GM12878 (cell line): ENCODE data around the gene CRELD2. TPM values are rescaled to one million over a fixed set of nuclear protein-coding genes. Genes with fewer than 3 reads are reported as not detected.
A peak's percentile ranks its signal among the peaks of the same experiment; 100 is the strongest.
"Not testable (repeated sequence)": the region's sequence is repeated elsewhere in the genome, so short reads cannot be mapped to it uniquely, and the experiment has no call there.

ENCODE experiments used
- ATAC-seq: fragments of 200-7000 bp; cut with Tn5 transposase; 3 replicates; pipeline ENCODE4 v1.9.1; 2020; ENCODE audit warnings: mild to moderate bottlenecking, moderate library complexity
- BruUV-seq: library from RNA; stranded (reverse); fragments of 400-500 nt; replicated peaks from 2 replicates; lab custom pipeline; 2021; lab: Mats Ljungman, UMichigan
- CTCF ChIA-PET: fragments of 300-600 bp; sonication (Branson Sonifier 250); formaldehyde crosslinking; extraction: SDS; loops from one replicate; lab custom pipeline; 2021; ENCODE audit warnings: inconsistent platforms; lab: Yijun Ruan, JAX
- POLR2A ChIA-PET: fragments of 350-600 bp; formaldehyde crosslinking; extraction: SDS; loops from one replicate; lab custom pipeline; 2021; ENCODE audit warnings: inconsistent platforms; lab: Charles Lee
- RAD21 ChIA-PET: fragments of 300-600 bp; sonication (Branson Sonifier 250); formaldehyde crosslinking; loops from one replicate; lab custom pipeline; 2023; ENCODE audit warnings: antibody characterized with exemption; ENCODE audit not compliant: unreplicated experiment; lab: Charles Lee
- SMC1A ChIA-PET: fragments of 300-600 bp; sonication (Branson Sonifier 250); formaldehyde crosslinking; loops from one replicate; lab custom pipeline; 2023; ENCODE audit not compliant: unreplicated experiment, uncharacterized antibody; lab: Charles Lee
- DNase-seq: peaks from one replicate; pipeline ENCODE4 v3.0.0-alpha.2; 2011; ENCODE audit warnings: low read depth, low spot score
- FAIRE-seq: peaks from 3 replicates; lab custom pipeline; 2011; peaks lifted over from hg19 to GRCh38; lab: Jason Lieb, UNC
- H2AFZ ChIP-seq: 2 replicates; pipeline ENCODE4 v1.6.0; 2011; ENCODE audit warnings: low read depth, low read length, control low read depth; ENCODE audit not compliant: control insufficient read depth
- H3K27ac ChIP-seq: 2 replicates; pipeline ENCODE4 v1.5.1; 2011; ENCODE audit warnings: control low read depth; ENCODE audit not compliant: control insufficient read depth, insufficient read depth
- H3K27me3 ChIP-seq, 2 experiments: replicated peaks in 1 of 2; 2 replicates each; pipeline versions ENCODE4 v1.6.0 to v1.6.1; 2011; ENCODE audit warnings: low read length in 1 of 2; ENCODE audit not compliant: control insufficient read depth in 2 of 2, insufficient read depth in 2 of 2
- H3K36me3 ChIP-seq, 2 experiments: 2 replicates each; pipeline ENCODE4 v1.5.1; 2011; ENCODE audit warnings: low read length in 1 of 2; ENCODE audit not compliant: control insufficient read depth in 2 of 2, insufficient read depth in 2 of 2
- H3K4me1 ChIP-seq: 2 replicates; pipeline ENCODE4 v1.6.1; 2011; ENCODE audit warnings: mild to moderate bottlenecking, low read length, moderate library complexity, mixed read lengths; ENCODE audit not compliant: control insufficient read depth, insufficient read depth
- H3K4me2 ChIP-seq: 2 replicates; pipeline ENCODE4 v1.6.0; 2011; ENCODE audit warnings: control low read depth; ENCODE audit not compliant: control insufficient read depth, insufficient read depth
- H3K4me3 ChIP-seq: fragments of 200-600 bp; sonication (generic); 2 replicates; pipeline ENCODE4 v1.5.1; 2016
- H3K79me2 ChIP-seq: 2 replicates; pipeline ENCODE4 v1.6.0; 2011; ENCODE audit warnings: low read length; ENCODE audit not compliant: control insufficient read depth, insufficient read depth
- H3K9ac ChIP-seq: 2 replicates; pipeline ENCODE4 v1.8.0; 2011; ENCODE audit warnings: low read length, control low read depth, mixed read lengths; ENCODE audit not compliant: control insufficient read depth, insufficient read depth
- H3K9me3 ChIP-seq: replicated peaks from 3 replicates; pipeline ENCODE4 v1.5.1; 2011; ENCODE audit warnings: mild to moderate bottlenecking, low read length; ENCODE audit not compliant: control insufficient read depth, insufficient read depth
- H4K20me1 ChIP-seq: 2 replicates; pipeline ENCODE4 v1.6.0; 2011; ENCODE audit not compliant: control insufficient read depth, insufficient read depth
- CHD2 ChIP-seq: IDR thresholded peaks from 2 replicates; pipeline ENCODE4 v1.6.1; 2011; ENCODE audit warnings: low read depth, low read length, improper control_type of control experiment, borderline replicate concordance
- CREB1 ChIP-seq: IDR thresholded peaks from 2 replicates; pipeline ENCODE4 v1.6.1; 2012; ENCODE audit warnings: low read depth, mild to moderate bottlenecking, inconsistent platforms
- CREM ChIP-seq: IDR thresholded peaks from 2 replicates; pipeline ENCODE4 v1.6.1; 2014; ENCODE audit warnings: antibody characterized with exemption, low read depth
- GABPA ChIP-seq: IDR thresholded peaks from 2 replicates; pipeline ENCODE4 v1.6.1; 2014; ENCODE audit warnings: antibody characterized with exemption, low read depth, mild to moderate bottlenecking, inconsistent platforms
- HCFC1 ChIP-seq: fragments of 150-350 bp; IDR thresholded peaks from 2 replicates; pipeline ENCODE4 v1.6.1; 2014; ENCODE audit warnings: low read length
- MXI1 ChIP-seq: fragments of 150-350 bp; IDR thresholded peaks from 2 replicates; pipeline ENCODE4 v1.6.1; 2011; ENCODE audit warnings: low read depth, mild to moderate bottlenecking, inconsistent platforms, low read length, improper control_type of control experiment
- NFIC ChIP-seq: IDR thresholded peaks from 2 replicates; pipeline ENCODE4 v1.6.1; 2012; ENCODE audit warnings: low read depth, mild to moderate bottlenecking, inconsistent platforms, low read length, moderate library complexity
- RUNX3 ChIP-seq: IDR thresholded peaks from 2 replicates; pipeline ENCODE4 v1.6.1; 2012; ENCODE audit warnings: low read length, inconsistent platforms
- SIX5 ChIP-seq: IDR thresholded peaks from 2 replicates; pipeline ENCODE4 v1.6.1; 2011; ENCODE audit warnings: mild to moderate bottlenecking, low read depth, low read length, moderate library complexity; ENCODE audit not compliant: severe bottlenecking
- SP1 ChIP-seq: IDR thresholded peaks from one replicate; pipeline ENCODE4 v1.6.1; 2011; ENCODE audit warnings: low read depth, low read length
- SRF ChIP-seq, 2 experiments: IDR thresholded peaks; 2 replicates each; pipeline ENCODE4 v1.6.1; 2011; ENCODE audit warnings: low read depth in 2 of 2, low read length in 2 of 2, mild to moderate bottlenecking in 1 of 2, moderate library complexity in 1 of 2
- ZZZ3 ChIP-seq: IDR thresholded peaks from 2 replicates; pipeline ENCODE4 v1.6.1; 2011; ENCODE audit warnings: low read depth; ENCODE audit not compliant: control insufficient read depth, insufficient read length
- WGBS: methylation state at CpG from one replicate; pipeline ENCODE4 v1.1.6; 2016; ENCODE audit warnings: low lambda C conversion rate; ENCODE audit not compliant: insufficient replicate concordance, insufficient coverage; ENCODE audit errors: missing lambda C conversion rate; 5-methylcytosine and 5-hydroxymethylcytosine counted together
- in situ Hi-C: fragments of 300-500 bp; cut with MboI; formaldehyde crosslinking; loops from 9 replicates; pipeline ENCODE4 v1.14.3; 2018; ENCODE audit warnings: mixed read lengths
- intact Hi-C: fragments of 100-400 bp; cut with micrococcal nuclease; formaldehyde crosslinking; loops from one replicate; pipeline ENCODE4 v1.14.2; 2022; ENCODE audit not compliant: unreplicated experiment
- polyA plus RNA-seq, 11 experiments: library from polyadenylated mRNA; depleted of rRNA in 4 of 11; unstranded in 6 of 11; stranded (reverse) in 5 of 11; fragments of >200 nt; fragmentation: Nextera tagmentation in 4 of 11; fragmentation: Illumina TruSeq in 1 of 11; extraction: Ambion mirVana in 4 of 11; extraction: Trizol in 1 of 11; gene quantifications; 1 replicate in 1 of 11; 2 replicates in 10 of 11; pipeline versions ENCODE4 v1.2.1 to v1.2.3, GENCODE V29; 2011 to 2016; ENCODE audit warnings: inconsistent platforms in 2 of 11, missing spikeins in 2 of 11, low read depth in 1 of 11
- total RNA-seq, 4 experiments: library from RNA; depleted of rRNA in 3 of 4; stranded (reverse); fragments of >200 nt in 3 of 4; fragmentation: Illumina TruSeq in 1 of 4; extraction: Trizol in 1 of 4; gene quantifications; 2 replicates each; pipeline versions ENCODE4 v1.2.1 to v1.2.3, GENCODE V29; 2013 to 2021

The CRELD2 gene
- total and polyA plus RNA-seq, 10 of the 15 experiments (the other 5 are each of a cell fraction or from before 2014, with no cell fraction given) = 9.4 to 111 (median 25.9) TPM

- BruUV-seq, ATAC-seq, H3K36me3 ChIP-seq, intact Hi-C loops, H4K20me1 ChIP-seq, H3K4me1 ChIP-seq, H3K9me3 ChIP-seq, in situ Hi-C loops, SMC1A ChIA-PET, H3K4me3 ChIP-seq, H3K27me3 ChIP-seq: not testable (repeated sequence)
- FAIRE-seq = peak; percentile 98
- peak overlapping the region; percentile 46; the same call in 1 of the 2 replicates for H3K9ac ChIP-seq
- CTCF ChIA-PET = interaction anchor here (0.7 kb wide), 1 partner anchor 9 kb away, joined by 4 read pairs; no protein-coding TSS in a partner anchor
- peak; percentile 81 for DNase-seq
- H3K27ac ChIP-seq = peak overlapping the region; percentile 73
- peaks cover 16% of the 10 kb centered on the region for H3K79me2 ChIP-seq
- POLR2A ChIA-PET = interaction anchor here (1.0 kb wide), 3 partner anchors 9 to 124 kb away, joined by 3 read pairs; no protein-coding TSS in a partner anchor
- peak; percentile 85 for TF ChIP-seq GABPA
- TF ChIP-seq MXI1 = peak; percentile 24; the same call in 1 of the 2 replicates
- peak; percentile 61 for TF ChIP-seq CREB1
- peak; percentile 52 for TF ChIP-seq SP1
- TF ChIP-seq ZZZ3 = peak; percentile 23
- TF ChIP-seq NFIC = 0 out of 2 replicates have a peak, but pooled peaks have one; percentile 31
- TF ChIP-seq CREM = 0 out of 2 replicates have a peak, but pooled peaks have one; percentile 3
- 0 out of 4 replicates have a peak, but pooled peaks of 1 of the 2 experiments have one; percentile 50 for TF ChIP-seq SRF (IDR thresholded peaks at IDR 0.05; ENCODE audit: low read depth in 2 of 2, low read length in 2 of 2)
- TF ChIP-seq RUNX3 = peak; percentile 11; the same call in 1 of the 2 replicates
- TF ChIP-seq SIX5 = peak; percentile 40
- peak; percentile 64 for TF ChIP-seq HCFC1
- TF ChIP-seq CHD2 = 0 out of 2 replicates have a peak, but pooled peaks have one; percentile 45
- peak overlapping the region; percentile 64 for H2AFZ ChIP-seq
- 39% methylated on average over 15 of the region's 17 CpGs for WGBS
- peak overlapping the region; percentile 52; the same call in 1 of the 2 replicates for H3K4me2 ChIP-seq
- RAD21 ChIA-PET = interaction anchor here (1.0 kb wide), 1 partner anchor 17 kb away, joined by 3 read pairs; no protein-coding TSS in a partner anchor
Measured at GRCh38 chr22:49945042-49945794, 26.8 kb downstream of the CRELD2 start.
